Vein endothelial cell (primary cell): ENCODE measurements around the gene CD52. TPM values are rescaled to one million over a fixed set of nuclear protein-coding genes. Genes with fewer than 3 reads are reported as not detected.

Experiments
- total RNA-seq: library from RNA; depleted of rRNA; stranded (reverse); fragments of >200 nt; gene quantifications from 2 replicates; pipeline ENCODE4 v1.2.3, GENCODE V29; 2012

The CD52 gene, protein sequence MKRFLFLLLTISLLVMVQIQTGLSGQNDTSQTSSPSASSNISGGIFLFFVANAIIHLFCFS
- total RNA-seq = not detected in 2 replicates

DNA sequence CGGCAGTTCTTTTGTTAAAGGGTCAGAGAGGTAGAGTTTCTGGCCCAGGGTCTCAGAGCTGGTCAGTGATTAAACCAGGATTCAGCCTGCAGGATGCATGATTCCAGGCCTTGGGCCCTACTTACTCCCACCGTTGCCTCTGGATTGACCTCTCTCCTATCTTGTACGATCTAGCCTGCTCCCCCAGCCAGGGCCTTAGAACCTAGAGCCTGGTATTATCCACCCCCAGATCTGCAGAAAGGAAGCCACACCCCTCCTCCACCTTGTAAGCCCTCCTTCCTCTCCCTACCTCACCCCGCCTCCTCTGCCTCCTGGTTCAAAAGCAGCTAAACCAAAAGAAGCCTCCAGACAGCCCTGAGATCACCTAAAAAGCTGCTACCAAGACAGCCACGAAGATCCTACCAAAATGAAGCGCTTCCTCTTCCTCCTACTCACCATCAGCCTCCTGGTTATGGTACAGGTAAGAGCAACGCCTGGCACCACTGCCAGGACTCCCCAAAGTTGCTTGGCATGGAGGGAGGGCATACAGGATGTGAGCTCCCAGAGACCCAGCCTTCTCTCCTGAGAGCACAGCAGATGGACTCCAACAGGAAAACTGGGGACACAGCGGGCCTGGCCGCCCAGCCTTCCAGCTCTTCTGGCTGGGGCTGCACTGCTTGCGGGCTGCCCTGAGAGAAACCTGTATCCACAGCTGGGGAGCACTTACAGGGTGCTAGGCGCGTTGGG, at the start of gene CD52:
Gene CD52 (plus strand): TSS at position 347 of the 726 bp plus-strand sequence. CDS start 60 bp downstream, at position 407.

DNA sequence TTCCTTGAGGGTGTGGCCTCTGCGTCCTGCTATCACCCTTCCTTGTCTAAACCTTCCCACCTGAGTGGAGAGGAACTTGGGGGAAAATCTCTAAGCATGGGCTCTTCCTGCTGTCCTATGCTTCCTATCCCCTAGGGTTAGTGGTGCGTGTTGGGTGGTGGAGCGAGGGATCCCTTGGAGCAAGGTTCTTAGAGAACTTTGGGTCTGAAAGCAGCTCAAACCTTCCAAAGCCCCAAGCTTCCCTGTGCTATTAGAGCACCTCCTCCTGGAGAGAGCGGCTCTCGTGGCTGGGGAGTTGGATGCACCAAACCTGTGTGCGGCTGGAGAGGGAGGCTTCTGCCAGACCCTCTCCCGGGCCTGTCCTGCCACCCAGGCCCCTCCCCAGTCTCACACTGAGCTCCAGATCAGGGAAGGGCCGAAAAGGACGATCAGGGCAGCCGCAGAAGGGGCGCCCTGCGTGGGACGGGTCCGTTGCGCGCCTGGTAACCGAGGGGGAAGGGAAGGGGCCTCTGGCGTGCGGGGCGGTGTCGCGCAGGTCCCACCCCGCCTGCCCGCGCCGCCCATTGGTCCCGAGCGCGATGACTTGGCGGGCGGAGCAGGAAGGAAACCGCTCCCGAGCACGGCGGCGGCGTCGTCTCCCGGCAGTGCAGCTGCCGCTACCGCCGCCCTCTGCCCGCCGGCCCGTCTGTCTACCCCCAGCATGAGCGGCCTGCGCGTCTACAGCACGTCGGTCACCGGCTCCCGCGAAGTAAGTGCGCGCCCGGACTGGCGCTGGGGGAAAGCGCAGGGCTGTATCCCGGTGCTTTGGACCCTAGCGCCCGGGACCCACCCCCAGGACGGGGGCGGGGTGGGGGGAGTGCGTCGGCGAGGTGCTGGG, 38.1 kb upstream of the CD52 start, which contains the start of gene SH3BGRL3:
Gene SH3BGRL3 (plus strand): TSS at position 631 of the 877 bp plus-strand sequence. CDS start 70 bp downstream, at position 701.

DNA sequence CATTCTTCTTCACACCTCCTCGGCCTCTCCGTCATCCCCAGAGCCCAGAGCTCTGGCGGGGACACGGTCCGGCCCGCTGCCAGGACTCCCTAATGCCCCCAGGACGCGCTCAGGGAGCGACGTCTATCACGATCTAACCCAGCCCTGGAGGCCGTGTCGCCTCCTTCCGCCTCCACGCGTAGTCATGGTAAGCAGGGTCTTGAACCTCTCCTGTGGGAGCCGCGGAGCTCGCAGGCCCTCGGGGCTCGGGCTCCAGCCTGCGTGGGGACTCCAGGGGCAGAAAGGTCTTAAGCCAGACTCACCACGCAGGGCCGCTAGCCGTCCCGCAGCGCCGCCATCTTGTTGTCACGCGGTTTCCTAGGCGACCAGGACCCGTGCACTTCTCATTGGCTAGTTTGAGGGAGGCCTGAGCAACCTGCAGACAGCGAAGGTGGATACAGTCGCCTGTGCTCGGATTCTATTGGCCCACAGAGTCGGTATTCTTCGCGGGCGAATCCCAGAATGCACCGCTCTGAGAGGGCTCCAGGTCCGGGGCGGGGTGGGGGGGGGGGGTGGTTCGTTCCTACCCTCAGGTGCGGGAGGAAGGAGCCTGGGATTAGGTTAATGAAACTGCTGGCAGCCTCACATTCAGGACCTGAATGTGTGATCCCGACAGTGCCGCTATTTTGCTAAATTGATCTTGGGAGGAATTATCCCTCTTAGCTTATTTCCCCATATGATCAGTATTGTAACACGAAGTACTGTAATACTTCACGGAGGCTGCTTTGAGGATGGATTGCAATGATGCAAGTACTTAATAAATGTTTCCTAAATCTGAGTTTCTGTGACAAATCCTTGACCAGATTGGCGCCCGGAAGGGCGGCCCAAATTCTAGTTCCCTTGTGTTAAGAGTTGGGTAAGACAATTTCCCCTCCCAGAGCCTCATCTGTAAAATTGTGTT, 11.2 kb upstream of the CD52 start, which contains the start of gene UBXN11:
Gene UBXN11 (minus strand): TSS at position 347 of the 940 bp plus-strand sequence. CDS start 3,753 bp downstream, outside the sequence.

DNA sequence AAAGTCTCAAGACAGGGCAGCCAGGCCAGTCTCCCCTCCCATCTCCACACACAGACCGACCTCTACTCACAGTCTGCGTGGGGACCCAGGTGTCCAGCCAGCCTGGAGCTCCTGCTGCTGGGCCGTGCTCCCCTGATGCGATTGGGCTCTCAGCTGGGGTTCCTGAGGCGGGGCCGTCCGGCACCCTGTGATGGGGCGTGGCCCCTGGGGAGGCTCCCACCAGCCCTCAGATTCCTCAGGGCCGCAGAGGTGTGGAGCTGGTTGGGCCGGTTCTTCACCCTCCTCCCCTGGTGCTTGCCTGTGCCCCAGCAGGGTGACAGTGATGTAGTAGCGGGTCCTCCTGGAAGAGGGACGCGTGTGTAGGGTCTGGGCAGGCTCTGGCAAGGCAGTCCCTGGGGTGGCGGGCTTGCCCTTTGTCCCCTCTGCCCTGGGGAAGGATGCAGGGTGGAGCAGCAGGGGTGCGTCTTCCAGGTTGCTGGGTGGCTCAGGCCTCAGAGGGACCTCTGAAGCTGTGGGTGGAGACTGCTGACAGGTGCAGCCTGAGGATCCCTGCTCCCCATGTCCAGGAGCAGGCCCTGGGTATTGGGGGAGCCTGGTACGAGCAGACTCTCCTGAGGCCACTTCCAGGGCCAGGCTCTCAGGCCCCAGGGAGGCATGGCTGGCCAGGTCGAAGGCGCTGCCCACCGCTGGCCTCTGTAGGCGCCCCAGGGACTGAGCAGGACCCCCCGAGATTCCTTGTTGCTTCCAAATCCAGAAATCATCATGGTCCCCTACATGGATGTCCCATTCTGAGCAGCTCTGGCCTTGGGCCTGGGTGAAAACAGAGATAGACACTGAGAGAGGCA, 36.4 kb downstream of the CD52 start, which contains the start of gene CRYBG2:
Gene CRYBG2 (minus strand): TSS at position 155 of the 845 bp plus-strand sequence. CDS start 7,473 bp downstream, outside the sequence.

Other genes starting within 250 kb of the CD52 start
- 5.6 and 7.9 TPM in 2 replicates for gene PDIK1L, start 206.1 kb upstream of the CD52 start, total RNA-seq
- 3.4 and 5.6 TPM in 2 replicates for gene FAM110D, start 158.9 kb upstream of the CD52 start, total RNA-seq
- not detected in 2 replicates for gene C1orf232, start 149.0 kb upstream of the CD52 start, total RNA-seq
- gene ZNF593, start 148.1 kb upstream of the CD52 start, total RNA-seq = 25.5 and 26.8 TPM in 2 replicates
- gene ZNF593OS, start 146.1 kb upstream of the CD52 start, total RNA-seq = not detected in 2 replicates
- not detected in 2 replicates for gene CNKSR1, start 140.5 kb upstream of the CD52 start, total RNA-seq
- not detected in 2 replicates for gene CATSPER4, start 127.4 kb upstream of the CD52 start, total RNA-seq
- gene CEP85, start 83.8 kb upstream of the CD52 start, total RNA-seq = 8.8 and 12.2 TPM in 2 replicates
- 33.0 and 33.7 TPM in 2 replicates for gene SH3BGRL3, start 37.9 kb upstream of the CD52 start, total RNA-seq
- 2.0 and 3.6 TPM in 2 replicates for gene UBXN11, start 11.3 kb upstream of the CD52 start, total RNA-seq
- gene CRYBG2, start 36.2 kb downstream of the CD52 start, total RNA-seq = not detected in 2 replicates
- not detected in 2 replicates for gene ZNF683, start 54.8 kb downstream of the CD52 start, total RNA-seq
- gene LIN28A, start 92.9 kb downstream of the CD52 start, total RNA-seq = not detected in 2 replicates
- 49.3 and 65.6 TPM in 2 replicates for gene DHDDS, start 114.4 kb downstream of the CD52 start, total RNA-seq
- 234 and 245 TPM in 2 replicates for gene HMGN2, start 154.5 kb downstream of the CD52 start, total RNA-seq
- 12.4 and 13.1 TPM in 2 replicates for gene RPS6KA1, start 211.8 kb downstream of the CD52 start, total RNA-seq